KOPT-K1 (cell line): ENCODE results near the gene VPS26A.

Experiments used
- H3K27ac ChIP-seq: fragments of 200-600 bp; sonication (generic); 2 replicates; pipeline ENCODE4 v1.5.1; 2016; ENCODE audit warnings: antibody characterized with exemption, mild to moderate bottlenecking, low read depth, low read length; ENCODE audit not compliant: poor library complexity, severe bottlenecking
- H3K36me3 ChIP-seq: fragments of 200-600 bp; sonication (generic); 2 replicates; pipeline ENCODE4 v1.5.1; 2017; ENCODE audit warnings: antibody characterized with exemption, mild to moderate bottlenecking, low read length, moderate library complexity; ENCODE audit not compliant: insufficient read depth
- H3K9me3 ChIP-seq: fragments of 200-600 bp; sonication (generic); 2 replicates; pipeline ENCODE4 v1.5.1; 2017; ENCODE audit warnings: antibody characterized with exemption, low read length, mild to moderate bottlenecking; ENCODE audit not compliant: insufficient read depth, poor library complexity, severe bottlenecking

The VPS26A gene

DNA sequence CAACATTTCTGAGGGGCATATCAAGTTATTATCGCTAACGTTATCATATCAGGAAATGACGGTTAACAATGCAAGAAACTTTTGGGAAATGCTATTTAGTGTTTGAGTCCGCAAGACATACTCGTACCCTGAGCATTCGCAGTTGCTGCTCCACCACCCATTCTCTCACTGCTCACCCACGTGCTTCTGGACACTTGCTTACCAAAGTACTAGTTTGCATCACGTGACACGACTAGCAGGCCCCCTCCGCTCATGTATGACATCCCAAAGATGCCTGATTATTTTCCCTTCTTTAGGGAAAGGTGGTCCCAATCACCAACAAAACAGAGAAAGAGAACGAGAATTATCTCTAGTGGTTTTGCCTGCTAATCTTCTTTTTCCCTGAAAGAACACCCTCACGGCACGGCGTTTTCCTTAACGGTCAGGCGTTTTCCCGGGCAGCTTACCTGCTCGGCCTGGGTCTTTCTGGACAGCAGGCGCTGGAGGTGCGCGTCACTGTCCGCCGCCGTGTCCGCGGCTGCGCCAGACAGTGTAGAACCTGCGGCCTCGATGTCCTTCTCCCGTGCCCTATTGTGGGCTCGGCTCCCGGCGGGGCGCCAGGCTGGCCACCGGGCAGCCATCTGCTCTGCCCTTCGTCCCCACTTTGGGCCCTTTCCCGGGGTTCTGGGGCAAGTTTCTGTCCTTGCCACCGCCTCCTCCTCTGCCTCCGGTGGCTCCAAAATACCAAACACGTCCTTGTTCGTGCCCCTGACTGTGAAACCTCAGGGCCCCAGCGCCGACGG is 56.0 kb downstream of the VPS26A start, which contains the start of gene SUPV3L1:
TSS of gene SUPV3L1 (plus strand) at position 492 of the 782 bp plus-strand sequence. CDS start at position 550, 58 bp downstream.
- Histone ChIP-seq H3K36me3 (peaks cover 20% of the 10 kb centered on the region), H3K9me3 (no peaks in the 10 kb centered on the region), H3K27ac (peak within 1 kb of the TSS; percentile 92)

GRCh38 chr10:69180525-69181204 is 56.7 kb downstream of the VPS26A start:
- peaks cover 26% of the 10 kb centered on the region for H3K36me3 ChIP-seq
- no peaks in the 10 kb centered on the region for H3K9me3 ChIP-seq
- H3K27ac ChIP-seq = peak overlapping the region; percentile 92

- H3K27ac ChIP-seq = no peak overlapping the region
- no peaks in the 10 kb centered on the region for H3K9me3 ChIP-seq
- H3K36me3 ChIP-seq = peaks cover 33% of the 10 kb centered on the region
Measured at GRCh38 chr10:69181433-69181832, 57.5 kb downstream of the VPS26A start.

DNA sequence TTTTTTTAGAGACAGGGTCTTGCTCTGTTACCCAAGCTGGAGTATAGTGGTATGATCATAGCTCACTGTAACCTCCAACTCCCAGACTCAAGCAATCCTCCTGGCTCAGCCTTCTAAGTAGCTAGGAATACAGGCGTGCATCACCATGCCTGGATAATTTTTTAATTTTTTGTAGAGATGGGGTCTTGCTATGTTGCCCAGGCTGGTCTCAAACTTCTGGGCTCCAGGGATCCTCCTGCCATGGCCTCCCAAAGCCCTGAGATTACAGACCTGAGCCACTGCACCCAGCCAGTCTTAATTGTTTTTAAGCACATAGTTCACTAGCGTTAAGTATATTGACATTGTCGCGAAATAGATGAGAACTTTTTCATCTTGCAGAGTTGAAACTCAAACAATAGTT is 58.0 kb downstream of the VPS26A start:
- Histone ChIP-seq H3K27ac (no peak overlapping the region), H3K9me3 (no peaks in the 10 kb centered on the region), H3K36me3 (peaks cover 39% of the 10 kb centered on the region)

- no peaks in the 10 kb centered on the region for H3K9me3 ChIP-seq
- peaks cover 84% of the 10 kb centered on the region for H3K36me3 ChIP-seq
- H3K27ac ChIP-seq = no peak overlapping the region
Measured at GRCh38 chr10:69186524-69186923, 62.5 kb downstream of the VPS26A start.

DNA sequence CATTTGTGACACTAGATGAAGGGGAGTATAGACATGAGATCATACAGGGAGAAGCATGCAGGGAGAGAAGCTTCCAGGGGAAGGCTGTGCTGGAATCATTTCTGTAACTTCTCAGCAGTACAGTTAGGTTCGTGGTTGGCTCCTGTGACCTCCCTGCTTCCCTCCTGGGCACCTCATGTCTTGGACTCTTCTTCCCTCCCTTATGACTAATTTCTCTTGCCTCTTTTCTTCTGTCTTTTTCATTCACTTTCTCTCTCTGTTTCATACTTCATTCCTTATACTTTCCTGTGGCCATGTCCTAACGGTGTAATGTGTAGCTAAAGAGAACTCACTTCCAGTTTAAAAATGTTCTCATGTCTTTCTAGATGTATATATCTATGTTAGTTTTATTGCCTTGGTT is 77.1 kb downstream of the VPS26A start:
- Histone ChIP-seq H3K36me3 (peaks cover 94% of the 10 kb centered on the region), H3K27ac (no peak overlapping the region), H3K9me3 (no peaks in the 10 kb centered on the region)

DNA sequence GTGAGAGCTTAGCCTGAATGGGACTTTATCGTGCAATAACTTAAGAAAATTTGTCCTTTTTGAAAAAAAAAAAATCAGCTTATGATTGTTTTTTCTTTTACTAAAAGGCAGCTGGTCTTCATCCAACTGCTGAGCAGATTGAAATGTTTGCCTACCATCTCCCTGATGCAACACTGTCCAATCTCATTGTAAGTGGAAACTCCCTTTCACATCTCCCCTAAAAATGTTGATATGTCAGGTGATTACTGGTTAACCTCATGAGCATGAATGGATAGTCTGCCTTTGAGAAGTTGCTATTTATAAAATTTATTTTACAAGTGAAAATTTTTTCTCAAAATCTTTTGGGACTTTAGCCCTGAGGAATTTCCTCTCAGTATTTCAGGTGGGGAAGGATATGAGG is 78.4 kb downstream of the VPS26A start:
- H3K36me3 ChIP-seq = peaks cover 94% of the 10 kb centered on the region
- no peak overlapping the region for H3K27ac ChIP-seq
- H3K9me3 ChIP-seq = no peaks in the 10 kb centered on the region

DNA sequence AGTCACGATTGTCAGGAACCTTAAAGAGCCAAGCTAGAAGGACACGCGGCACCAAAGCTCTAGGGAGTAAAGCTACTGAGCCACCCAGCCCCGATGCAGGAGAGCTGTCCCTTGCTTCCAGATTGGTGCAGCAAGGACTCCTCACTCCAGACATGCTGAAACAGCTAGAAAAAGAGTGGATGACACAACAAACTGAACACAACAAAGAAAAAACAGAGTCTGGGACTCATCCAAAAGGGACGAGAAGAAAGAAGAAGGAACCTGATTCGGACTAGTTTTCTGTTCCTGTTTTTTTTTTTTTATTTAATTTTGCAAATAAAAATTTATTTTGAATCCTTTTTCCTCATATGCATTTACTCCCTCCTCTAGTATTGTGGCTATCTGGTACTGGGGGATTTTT is 84.8 kb downstream of the VPS26A start:
- no peak overlapping the region for H3K27ac ChIP-seq
- no peaks in the 10 kb centered on the region for H3K9me3 ChIP-seq
- H3K36me3 ChIP-seq = peaks cover 62% of the 10 kb centered on the region

GRCh38 chr10:69209787-69210484 is 86.0 kb downstream of the VPS26A start:
- Histone ChIP-seq H3K9me3 (no peaks in the 10 kb centered on the region), H3K36me3 (peaks cover 50% of the 10 kb centered on the region), H3K27ac (no peak overlapping the region)

- Histone ChIP-seq H3K27ac (no peak overlapping the region), H3K9me3 (no peaks in the 10 kb centered on the region)
Measured at GRCh38 chr10:69211104-69211503, 87.1 kb downstream of the VPS26A start.

DNA sequence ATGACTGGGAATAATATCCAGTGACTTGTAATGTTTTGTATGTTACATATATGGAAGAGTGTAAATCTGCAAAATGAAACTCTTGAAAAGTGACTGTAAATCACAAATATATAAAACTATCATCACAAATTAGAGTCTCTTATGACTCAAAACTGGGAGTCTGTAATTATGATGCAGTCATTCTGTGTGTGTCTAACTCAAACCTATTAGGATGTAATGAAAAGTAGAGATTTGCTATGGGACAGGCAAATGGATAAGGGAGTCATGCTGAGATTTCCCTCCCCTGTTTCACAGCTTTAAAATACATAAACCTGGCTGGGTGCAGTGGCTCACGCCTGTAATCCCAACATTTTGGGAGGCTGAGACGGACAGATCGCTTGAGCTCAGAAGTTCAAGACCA is 87.5 kb downstream of the VPS26A start:
- no peaks in the 10 kb centered on the region for H3K9me3 ChIP-seq
- H3K27ac ChIP-seq = no peak overlapping the region
- H3K36me3 ChIP-seq = peaks cover 34% of the 10 kb centered on the region

More at GRCh38 chr10:69211104-69211503, 87.1 kb downstream of the VPS26A start:
- H3K36me3 ChIP-seq = peaks cover 38% of the 10 kb centered on the region

GRCh38 chr10:69213591-69214311 is 89.8 kb downstream of the VPS26A start:
- Histone ChIP-seq H3K9me3 (no peaks in the 10 kb centered on the region), H3K27ac (no peak overlapping the region), H3K36me3 (peaks cover 12% of the 10 kb centered on the region)

DNA sequence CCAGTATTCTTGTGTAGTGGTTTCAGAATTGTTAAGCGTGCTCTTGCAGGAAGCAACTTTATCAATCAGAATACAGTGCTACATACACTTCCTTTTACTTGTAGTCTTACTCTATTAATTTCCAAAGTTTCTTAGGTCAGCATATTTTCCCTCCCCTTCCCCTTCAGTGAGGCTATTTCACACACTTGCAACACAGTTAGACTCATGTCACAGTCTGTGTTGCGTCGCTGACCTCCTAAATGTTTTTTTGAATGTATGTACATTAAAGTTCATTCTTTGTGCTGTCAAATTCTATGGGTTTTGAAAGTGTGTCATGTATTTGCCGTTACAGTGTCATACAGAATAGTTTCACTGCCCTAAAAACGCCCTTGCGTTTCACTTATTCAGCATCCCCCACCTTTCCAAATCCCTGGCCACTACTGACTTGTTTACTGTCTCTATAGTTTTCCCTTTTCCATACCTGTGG is 90.7 kb downstream of the VPS26A start:
- peaks cover 2% of the 10 kb centered on the region; the same call in 1 of the 2 replicates for H3K36me3 ChIP-seq
- no peak overlapping the region for H3K27ac ChIP-seq
- H3K9me3 ChIP-seq = no peaks in the 10 kb centered on the region

GRCh38 chr10:69215405-69216171 is 91.6 kb downstream of the VPS26A start:
- H3K27ac ChIP-seq = peak overlapping the region; percentile 34
- H3K36me3 ChIP-seq = no peaks in the 10 kb centered on the region

More at GRCh38 chr10:69215405-69216171, 91.6 kb downstream of the VPS26A start:
- no peaks in the 10 kb centered on the region for H3K9me3 ChIP-seq
